Natural killer cell (primary cell): ENCODE data around the gene GRIK1. TPM values are rescaled to one million over a fixed set of nuclear protein-coding genes. Genes with fewer than 3 reads are reported as not detected.

Source experiments
- ATAC-seq, 3 donors: fragments of 150-1000 bp in 2 of 3; fragments of 200-7000 bp in 1 of 3; cut with Tn5 transposase; 1 replicate in 1 of 3; 2 replicates in 2 of 3; pipeline ENCODE4 v1.10.0; 2021; ENCODE audit warnings: mild to moderate bottlenecking in 2 of 3, moderate library complexity in 2 of 3
- DNase-seq, 2 donors: peaks; one replicate each; pipeline versions ENCODE4 v3.0.0 to v3.0.0-alpha.2; 2013 to 2021; ENCODE audit warnings: mixed read lengths in 1 of 2
- H3K27ac ChIP-seq: one replicate; pipeline ENCODE4 v1.5.1; 2013; ENCODE audit warnings: mild to moderate bottlenecking, low read length
- H3K27me3 ChIP-seq: one replicate; pipeline ENCODE4 v1.6.1; 2013; ENCODE audit warnings: low read length; ENCODE audit not compliant: control insufficient read depth, insufficient read depth
- H3K36me3 ChIP-seq: one replicate; pipeline ENCODE4 v1.6.1; 2013; ENCODE audit warnings: low read length; ENCODE audit not compliant: control insufficient read depth, insufficient read depth
- H3K4me1 ChIP-seq: one replicate; pipeline ENCODE4 v1.6.1; 2013; ENCODE audit warnings: low read length; ENCODE audit not compliant: control insufficient read depth, insufficient read depth
- H3K4me3 ChIP-seq: one replicate; pipeline ENCODE4 v1.5.1; 2013; ENCODE audit warnings: low read length
- H3K9me3 ChIP-seq: one replicate; pipeline ENCODE4 v1.6.1; 2013; ENCODE audit warnings: low read length; ENCODE audit not compliant: control insufficient read depth, insufficient read depth
- H3K27ac Mint-ChIP-seq, 2 donors: one replicate each; pipeline ENCODE4 v1.8.0; 2022; ENCODE audit warnings: mild to moderate bottlenecking in 2 of 2, mixed read lengths in 2 of 2, moderate library complexity in 1 of 2
- H3K27me3 Mint-ChIP-seq, 2 donors: one replicate each; pipeline ENCODE4 v1.8.0; 2022; ENCODE audit warnings: low read depth in 2 of 2, mixed read lengths in 2 of 2
- H3K36me3 Mint-ChIP-seq: one replicate; pipeline ENCODE4 v1.8.0; 2022; ENCODE audit warnings: mixed read lengths
- H3K4me1 Mint-ChIP-seq, 2 donors: one replicate each; pipeline ENCODE4 v1.8.0; 2022; ENCODE audit warnings: mixed read lengths in 2 of 2
- H3K4me3 Mint-ChIP-seq: one replicate; pipeline ENCODE4 v1.8.0; 2022; ENCODE audit warnings: mild to moderate bottlenecking, moderate library complexity, mixed read lengths
- H3K9me3 Mint-ChIP-seq, 2 donors: one replicate each; pipeline ENCODE4 v1.8.0; 2022; ENCODE audit warnings: mixed read lengths in 2 of 2
- CTCF ChIP-seq: fragments of 200-600 bp; IDR thresholded peaks from one replicate; pipeline ENCODE4 v1.8.0; 2022; ENCODE audit warnings: antibody characterized with exemption
- WGBS: methylation state at CpG from one replicate; pipeline ENCODE4 v1.1.7; 2013; ENCODE audit warnings: missing lambda C conversion rate; ENCODE audit not compliant: insufficient coverage; 5-methylcytosine and 5-hydroxymethylcytosine counted together
- intact Hi-C: fragments of 100-400 bp; cut with micrococcal nuclease; formaldehyde crosslinking; loops from one replicate; pipeline ENCODE4 v1.14.2; 2022
- total RNA-seq, 4 donors: library from RNA; stranded (reverse); fragments of 120-200 nt in 1 of 4; gene quantifications; one replicate each; pipeline versions ENCODE4 v1.2.3 to v1.2.4, GENCODE V29; 2013 to 2022

Gene GRIK1
- total RNA-seq, 3 donors from 2014 or later (not counting 1 experiment from before 2014, with no cell fraction given), result not detected

GRCh38 chr21:29953690-29954089 lies 13.9 kb upstream of the GRIK1 start:
- DNase-seq (no peak), ATAC-seq (no peak)
- H3K27ac Mint-ChIP-seq, result no peak overlapping the region
- no peak overlapping the region for H3K27ac ChIP-seq
- H3K36me3 ChIP-seq, result no peaks in the 10 kb centered on the region
- no peaks in the 10 kb centered on the region for H3K36me3 Mint-ChIP-seq
- intact Hi-C loops, result no loop called here
- H3K4me3 ChIP-seq, result no peak overlapping the region
- H3K27me3 ChIP-seq, result no peaks in the 10 kb centered on the region
- no peaks in the 10 kb centered on the region for H3K4me1 ChIP-seq
- WGBS, result 91% methylated on average over 2 of the region's 2 CpGs
- no peaks in the 10 kb centered on the region for H3K4me1 Mint-ChIP-seq
- no peak overlapping the region for H3K4me3 Mint-ChIP-seq
- peaks cover 10 to 12% of the 10 kb centered on the region in 2 donors for H3K9me3 Mint-ChIP-seq
- no peaks in the 10 kb centered on the region for H3K27me3 Mint-ChIP-seq
- TF ChIP-seq CTCF, result no peak
- H3K9me3 ChIP-seq, result no peaks in the 10 kb centered on the region

- no peak for ATAC-seq
- no peak overlapping the region for H3K4me3 ChIP-seq
- H3K36me3 ChIP-seq, result no peaks in the 10 kb centered on the region
- H3K27me3 ChIP-seq, result no peaks in the 10 kb centered on the region
- no peak for TF ChIP-seq CTCF
- H3K9me3 ChIP-seq, result no peaks in the 10 kb centered on the region
- no peaks in the 10 kb centered on the region for H3K36me3 Mint-ChIP-seq
- no peak overlapping the region for H3K4me3 Mint-ChIP-seq
- 75% methylated on average over 4 of the region's 4 CpGs for WGBS
- peaks cover 10 to 11% of the 10 kb centered on the region in 2 donors for H3K9me3 Mint-ChIP-seq
- DNase-seq, result no peak
- no peak overlapping the region for H3K27ac Mint-ChIP-seq
- H3K4me1 Mint-ChIP-seq, result no peaks in the 10 kb centered on the region
- no peaks in the 10 kb centered on the region for H3K4me1 ChIP-seq
- H3K27me3 Mint-ChIP-seq, result no peaks in the 10 kb centered on the region
- no peak overlapping the region for H3K27ac ChIP-seq
- intact Hi-C loops, result no loop called here
Measured at GRCh38 chr21:29953072-29953471, 13.3 kb upstream of the GRIK1 start.

- DNase-seq (no peak), ATAC-seq (no peak)
- H3K27me3 ChIP-seq, result no peaks in the 10 kb centered on the region
- TF ChIP-seq CTCF, result no peak
- H3K4me1 ChIP-seq, result no peaks in the 10 kb centered on the region
- no peak overlapping the region for H3K4me3 ChIP-seq
- H3K27ac ChIP-seq, result no peak overlapping the region
- H3K27ac Mint-ChIP-seq, result no peak overlapping the region
- H3K27me3 Mint-ChIP-seq, result no peaks in the 10 kb centered on the region
- H3K36me3 ChIP-seq, result no peaks in the 10 kb centered on the region
- intact Hi-C loops, result no loop called here
- no peak overlapping the region for H3K4me3 Mint-ChIP-seq
- no peaks in the 10 kb centered on the region for H3K36me3 Mint-ChIP-seq
- peaks cover 10 to 11% of the 10 kb centered on the region in 2 donors for H3K9me3 Mint-ChIP-seq
- no peaks in the 10 kb centered on the region for H3K9me3 ChIP-seq
- H3K4me1 Mint-ChIP-seq, result no peaks in the 10 kb centered on the region
Measured at GRCh38 chr21:29951911-29952310, 12.1 kb upstream of the GRIK1 start.

- ATAC-seq (no peak), DNase-seq (no peak)
- Histone ChIP-seq H3K36me3 (no peaks in the 10 kb centered on the region), H3K9me3 (no peaks in the 10 kb centered on the region), H3K4me3 (no peak overlapping the region), H3K27me3 (no peaks in the 10 kb centered on the region), H3K27ac (no peak overlapping the region), H3K4me1 (no peaks in the 10 kb centered on the region)
- Mint-ChIP-seq H3K9me3 (peaks cover 10 to 11% of the 10 kb centered on the region in 2 donors), H3K27ac (no peak overlapping the region), H3K27me3 (no peaks in the 10 kb centered on the region), H3K4me3 (no peak overlapping the region), H3K36me3 (no peaks in the 10 kb centered on the region), H3K4me1 (no peaks in the 10 kb centered on the region)
- no peak for TF ChIP-seq CTCF
- intact Hi-C loops, result no loop called here
- WGBS, result 86% methylated on average over 1 of the region's 1 CpG
Measured at GRCh38 chr21:29949991-29950390, 10.2 kb upstream of the GRIK1 start.
